GM19193 (cell line): ENCODE measurements around the gene E2F6.

Experiments
- POLR2A ChIP-seq: IDR thresholded peaks from 4 replicates; pipeline ENCODE4 v1.6.1; 2011; ENCODE audit not compliant: insufficient read depth, insufficient read length; ENCODE audit errors: extremely low read depth

E2F6 gene

GRCh38 chr2:11446733-11447248 lies 19.2 kb downstream of the E2F6 start:
- TF ChIP-seq POLR2A, result no peak

GRCh38 chr2:11444737-11445136 lies 21.2 kb downstream of the E2F6 start:
- TF ChIP-seq POLR2A, result no peak

- TF ChIP-seq POLR2A, result no peak
These were observed 27.3 kb downstream of the E2F6 start for GRCh38 chr2:11438555-11439080.

- TF ChIP-seq POLR2A, result no peak
These were observed 28.4 kb downstream of the E2F6 start for GRCh38 chr2:11437602-11438001.

GRCh38 chr2:11435036-11435435 lies 30.9 kb downstream of the E2F6 start:
- no peak for TF ChIP-seq POLR2A

- TF ChIP-seq POLR2A, result no peak
These were observed 31.5 kb downstream of the E2F6 start for GRCh38 chr2:11434443-11434842.

GRCh38 chr2:11433822-11434221 lies 32.1 kb downstream of the E2F6 start:
- TF ChIP-seq POLR2A, result no peak

- no peak for TF ChIP-seq POLR2A
These were observed 35.2 kb downstream of the E2F6 start for GRCh38 chr2:11430729-11431128.

- TF ChIP-seq POLR2A, result no peak
These were observed 38.7 kb downstream of the E2F6 start for GRCh38 chr2:11427224-11427623.

GRCh38 chr2:11422901-11423435 lies 43.0 kb downstream of the E2F6 start:
- no peak for TF ChIP-seq POLR2A

- TF ChIP-seq POLR2A, result no peak
These were observed 43.5 kb downstream of the E2F6 start for GRCh38 chr2:11422491-11422865.

GRCh38 chr2:11421863-11422490 lies 44.0 kb downstream of the E2F6 start:
- no peak for TF ChIP-seq POLR2A

GRCh38 chr2:11420671-11421070 lies 45.3 kb downstream of the E2F6 start:
- no peak for TF ChIP-seq POLR2A

GRCh38 chr2:11420190-11420589 lies 45.8 kb downstream of the E2F6 start:
- no peak for TF ChIP-seq POLR2A

GRCh38 chr2:11419781-11420180 lies 46.2 kb downstream of the E2F6 start:
- TF ChIP-seq POLR2A, result no peak

- no peak for TF ChIP-seq POLR2A
These were observed 47.9 kb downstream of the E2F6 start for GRCh38 chr2:11417946-11418585.
